Activated T-helper 1 cell treated with anti-CD3 and anti-CD28 coated beads, Interleukin-12 subunit alpha, Interleukin-12 subunit beta, Interleukin-2, Interleukin-4 antibody, amounts not matched to agents 30 ng/mL and 10 ng/mL and 1 ng/mL, durations not matched to agents 14 hours and 24 hours and 36 hours (primary cell): ENCODE measurements around the gene FFAR3. TPM values are rescaled to one million over a fixed set of nuclear protein-coding genes. Genes with fewer than 3 reads are reported as not detected.

ENCODE experiments used
- DNase-seq: peaks from one replicate; pipeline ENCODE4 v3.0.0; 2021; ENCODE audit warnings: low spot score
- H3K27ac Mint-ChIP-seq: one replicate; pipeline ENCODE4 v1.8.0; 2021; ENCODE audit warnings: mild to moderate bottlenecking, mixed read lengths
- H3K27me3 Mint-ChIP-seq: one replicate; pipeline ENCODE4 v1.8.0; 2022; ENCODE audit warnings: mild to moderate bottlenecking, moderate library complexity, mixed read lengths; ENCODE audit not compliant: insufficient read depth
- H3K36me3 Mint-ChIP-seq: one replicate; pipeline ENCODE4 v1.8.0; 2021; ENCODE audit warnings: low read depth, mixed read lengths
- H3K4me1 Mint-ChIP-seq: one replicate; pipeline ENCODE4 v1.8.0; 2021; ENCODE audit warnings: low read depth, mixed read lengths
- H3K4me3 Mint-ChIP-seq: one replicate; pipeline ENCODE4 v1.8.0; 2021; ENCODE audit warnings: mild to moderate bottlenecking, moderate library complexity, mixed read lengths
- H3K9me3 Mint-ChIP-seq: one replicate; pipeline ENCODE4 v1.8.0; 2021; ENCODE audit warnings: mixed read lengths
- intact Hi-C: fragments of 100-400 bp; cut with micrococcal nuclease; formaldehyde crosslinking; loops from one replicate; pipeline ENCODE4 v1.15.1; 2024
- total RNA-seq: library from RNA; stranded (reverse); gene quantifications from 2 replicates; pipeline ENCODE4 v1.2.3, GENCODE V29; 2022

Gene FFAR3
- total RNA-seq, 1 donor from 2014 or later, result 0.36 TPM

DNA sequence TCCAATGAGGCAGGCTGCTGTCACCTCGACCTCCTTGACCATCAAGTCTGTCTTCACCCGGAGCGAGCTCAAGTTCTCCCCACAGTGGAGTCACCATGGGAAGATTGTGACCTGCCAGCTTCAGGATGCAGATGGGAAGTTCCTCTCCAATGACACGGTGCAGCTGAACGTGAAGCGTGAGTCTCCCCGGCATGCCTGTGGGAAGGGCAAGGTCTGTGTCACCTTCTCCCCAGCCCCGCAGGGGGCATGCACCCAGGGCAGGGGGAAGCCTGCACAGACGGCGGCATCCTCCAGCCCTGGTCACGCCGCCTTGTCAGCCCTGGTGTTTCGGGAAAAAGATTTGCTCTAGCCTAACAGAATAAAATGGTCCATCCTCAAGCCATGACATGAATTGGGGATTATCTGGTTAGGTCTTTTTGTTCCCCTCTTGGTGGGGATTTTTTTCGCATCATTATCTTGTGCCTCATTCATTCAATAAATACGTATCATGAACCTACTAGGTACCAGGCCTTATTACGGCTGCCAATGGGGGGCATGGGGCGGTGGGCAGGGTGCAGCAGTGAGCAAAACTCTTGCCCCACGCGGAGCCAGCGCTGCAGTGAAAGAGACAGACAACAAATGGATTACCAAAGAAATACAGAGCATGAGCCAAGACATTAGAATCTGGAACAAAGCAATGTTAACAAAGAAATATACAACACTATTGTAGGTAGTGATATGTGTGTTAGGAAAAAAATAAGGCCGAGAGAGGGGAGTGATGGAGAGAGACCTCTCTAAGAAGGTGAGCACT, 21.9 kb upstream of the FFAR3 start:
- Mint-ChIP-seq H3K4me1 (peaks cover 30% of the 10 kb centered on the region), H3K9me3 (no peaks in the 10 kb centered on the region), H3K27ac (no peak overlapping the region), H3K36me3 (no peaks in the 10 kb centered on the region), H3K27me3 (no peaks in the 10 kb centered on the region), H3K4me3 (no peak overlapping the region)
- no peak for DNase-seq
- intact Hi-C loops, result no loop called here

DNA sequence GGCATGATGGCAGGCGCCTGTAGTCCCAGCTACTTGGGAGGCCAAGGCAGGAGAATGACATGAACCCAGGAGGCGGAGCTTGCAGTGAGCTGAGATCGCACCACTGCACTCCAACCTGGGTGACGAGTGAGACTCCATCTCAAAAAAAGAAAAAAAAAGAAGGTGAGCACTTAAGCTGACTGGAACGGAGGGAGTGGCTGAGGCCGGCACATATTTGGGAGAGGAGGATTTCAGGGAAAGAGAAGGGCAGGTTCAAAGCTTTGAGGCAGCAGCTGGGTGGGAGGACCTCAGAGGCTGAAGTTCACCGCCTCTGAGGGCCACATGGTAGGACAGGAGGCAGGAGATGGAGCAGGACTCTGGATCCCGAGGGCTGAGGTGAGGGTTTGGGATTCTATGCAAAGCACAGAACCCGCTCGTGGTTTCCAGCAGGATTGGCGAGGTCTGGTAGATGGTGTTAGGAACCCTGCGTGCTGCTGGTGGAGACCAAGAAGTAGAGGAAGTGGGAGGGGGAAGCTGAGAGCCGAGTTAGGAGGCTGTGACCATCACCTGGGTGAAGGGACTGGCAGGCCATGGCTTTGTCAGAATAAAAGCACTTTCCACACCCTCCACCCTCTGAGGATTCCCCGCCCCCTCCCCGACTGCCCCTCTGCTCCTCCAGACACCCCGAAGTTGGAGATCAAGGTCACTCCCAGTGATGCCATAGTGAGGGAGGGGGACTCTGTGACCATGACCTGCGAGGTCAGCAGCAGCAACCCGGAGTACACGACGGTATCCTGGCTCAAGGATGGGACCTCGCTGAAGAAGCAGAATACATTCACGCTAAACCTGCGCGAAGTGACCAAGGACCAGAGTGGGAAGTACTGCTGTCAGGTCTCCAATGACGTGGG, 20.9 kb upstream of the FFAR3 start:
- H3K27me3 Mint-ChIP-seq, result peaks cover 4% of the 10 kb centered on the region
- no peak overlapping the region for H3K27ac Mint-ChIP-seq
- no peaks in the 10 kb centered on the region for H3K9me3 Mint-ChIP-seq
- H3K4me1 Mint-ChIP-seq, result peaks cover 30% of the 10 kb centered on the region
- no peak for DNase-seq
- intact Hi-C loops, result no loop called here
- H3K36me3 Mint-ChIP-seq, result no peaks in the 10 kb centered on the region
- H3K4me3 Mint-ChIP-seq, result no peak overlapping the region

GRCh38 chr19:35337984-35338296, 20.3 kb upstream of the FFAR3 start:
- intact Hi-C loops, result no loop called here
- peaks cover 24% of the 10 kb centered on the region for H3K4me1 Mint-ChIP-seq

DNA sequence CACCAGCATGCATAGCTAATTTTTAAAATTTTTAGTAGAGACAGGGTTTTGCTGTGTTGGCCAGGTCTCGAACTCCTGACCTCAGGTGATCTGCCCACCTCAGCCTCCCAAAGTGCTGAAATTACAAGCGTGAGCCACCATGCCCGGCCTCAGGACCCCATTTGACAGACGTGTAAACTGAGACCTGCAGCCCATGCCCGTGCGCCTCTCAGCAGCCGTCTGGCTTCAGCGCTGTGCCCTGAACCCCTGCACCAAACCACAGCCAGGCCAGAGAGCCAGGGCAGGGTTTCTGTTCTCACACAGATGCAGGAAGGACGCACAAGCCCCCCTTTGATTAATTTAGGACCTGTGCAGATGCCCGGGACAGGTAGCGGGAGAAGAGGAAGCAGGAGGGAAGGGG, 17.8 kb upstream of the FFAR3 start:
- no peak overlapping the region for H3K27ac Mint-ChIP-seq
- H3K27me3 Mint-ChIP-seq, result peaks cover 6% of the 10 kb centered on the region
- intact Hi-C loops, result no loop called here
- H3K4me1 Mint-ChIP-seq, result peaks cover under 1% of the 10 kb centered on the region
- H3K9me3 Mint-ChIP-seq, result no peaks in the 10 kb centered on the region
- no peak overlapping the region for H3K4me3 Mint-ChIP-seq
- DNase-seq, result no peak
- H3K36me3 Mint-ChIP-seq, result no peaks in the 10 kb centered on the region

More at GRCh38 chr19:35337984-35338296, 20.3 kb upstream of the FFAR3 start:
- Mint-ChIP-seq H3K9me3 (no peaks in the 10 kb centered on the region), H3K27me3 (peaks cover 6% of the 10 kb centered on the region), H3K4me3 (no peak overlapping the region), H3K27ac (no peak overlapping the region), H3K36me3 (no peaks in the 10 kb centered on the region)
- no peak for DNase-seq

- intact Hi-C loops, result no loop called here
- DNase-seq, result no peak
- Mint-ChIP-seq H3K27ac (no peak overlapping the region), H3K9me3 (no peaks in the 10 kb centered on the region), H3K4me1 (peaks cover 6% of the 10 kb centered on the region), H3K4me3 (no peak overlapping the region), H3K36me3 (no peaks in the 10 kb centered on the region), H3K27me3 (peaks cover 6% of the 10 kb centered on the region)
These were observed 17.3 kb upstream of the FFAR3 start for GRCh38 chr19:35341006-35341405.

DNA sequence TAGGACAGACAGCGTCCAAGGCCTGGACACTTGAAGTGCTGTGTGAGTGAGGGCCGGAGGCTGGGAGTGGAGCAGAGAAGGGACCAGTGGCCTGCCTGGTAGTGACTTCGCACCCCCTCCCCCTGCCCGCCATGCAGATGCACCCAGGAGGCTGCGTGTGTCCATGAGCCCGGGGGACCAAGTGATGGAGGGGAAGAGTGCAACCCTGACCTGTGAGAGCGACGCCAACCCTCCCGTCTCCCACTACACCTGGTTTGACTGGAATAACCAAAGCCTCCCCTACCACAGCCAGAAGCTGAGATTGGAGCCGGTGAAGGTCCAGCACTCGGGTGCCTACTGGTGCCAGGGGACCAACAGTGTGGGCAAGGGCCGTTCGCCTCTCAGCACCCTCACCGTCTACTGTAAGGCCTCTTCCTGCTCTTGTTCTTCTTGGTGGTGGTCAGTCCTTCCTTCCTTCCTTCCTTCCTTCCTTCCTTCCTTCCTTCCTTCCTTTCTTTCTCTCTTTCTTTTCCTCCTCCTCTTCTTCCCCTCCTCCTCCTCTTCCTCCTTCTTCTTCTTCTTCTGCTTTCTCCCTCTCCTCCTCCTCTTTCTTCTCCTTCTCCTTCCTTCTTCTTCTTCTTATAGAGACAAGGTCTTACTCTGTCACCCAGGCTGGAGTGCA, 16.6 kb upstream of the FFAR3 start:
- no peaks in the 10 kb centered on the region for H3K9me3 Mint-ChIP-seq
- intact Hi-C loops, result no loop called here
- peaks cover 6% of the 10 kb centered on the region for H3K27me3 Mint-ChIP-seq
- H3K36me3 Mint-ChIP-seq, result no peaks in the 10 kb centered on the region
- H3K27ac Mint-ChIP-seq, result no peak overlapping the region
- DNase-seq, result no peak
- H3K4me3 Mint-ChIP-seq, result no peak overlapping the region
- peaks cover 13% of the 10 kb centered on the region for H3K4me1 Mint-ChIP-seq

- Mint-ChIP-seq H3K27me3 (peaks cover 6% of the 10 kb centered on the region), H3K27ac (peak overlapping the region; percentile 27), H3K36me3 (no peaks in the 10 kb centered on the region), H3K9me3 (no peaks in the 10 kb centered on the region), H3K4me1 (peaks cover 20% of the 10 kb centered on the region), H3K4me3 (no peak overlapping the region)
- DNase-seq, result no peak
- intact Hi-C loops, result no loop called here
These were observed 15.8 kb upstream of the FFAR3 start for GRCh38 chr19:35342430-35342829.

- intact Hi-C loops, result loop anchor here (5.0 kb wide), 2 partner anchors 137 to 202 kb away; partner anchors contain the start of gene FXYD7
- H3K9me3 Mint-ChIP-seq, result no peaks in the 10 kb centered on the region
- H3K27ac Mint-ChIP-seq, result no peak overlapping the region
- H3K4me1 Mint-ChIP-seq, result peaks cover 37% of the 10 kb centered on the region
- no peak overlapping the region for H3K4me3 Mint-ChIP-seq
- DNase-seq, result no peak
- peaks cover 6% of the 10 kb centered on the region for H3K27me3 Mint-ChIP-seq
- H3K36me3 Mint-ChIP-seq, result no peaks in the 10 kb centered on the region
These were observed 13.7 kb upstream of the FFAR3 start for GRCh38 chr19:35344511-35345031.

- Mint-ChIP-seq H3K36me3 (no peaks in the 10 kb centered on the region), H3K9me3 (no peaks in the 10 kb centered on the region), H3K27ac (peak overlapping the region; percentile 99), H3K4me1 (peaks cover 37% of the 10 kb centered on the region), H3K27me3 (peaks cover 6% of the 10 kb centered on the region), H3K4me3 (peak overlapping the region; percentile 9)
- DNase-seq, result no peak
- intact Hi-C loops, result loop anchor here (2.0 to 5.0 kb wide), 4 partner anchors 39 to 203 kb away; partner anchors contain the start of gene FXYD7
These were observed 12.6 kb upstream of the FFAR3 start for GRCh38 chr19:35345671-35346111.

DNA sequence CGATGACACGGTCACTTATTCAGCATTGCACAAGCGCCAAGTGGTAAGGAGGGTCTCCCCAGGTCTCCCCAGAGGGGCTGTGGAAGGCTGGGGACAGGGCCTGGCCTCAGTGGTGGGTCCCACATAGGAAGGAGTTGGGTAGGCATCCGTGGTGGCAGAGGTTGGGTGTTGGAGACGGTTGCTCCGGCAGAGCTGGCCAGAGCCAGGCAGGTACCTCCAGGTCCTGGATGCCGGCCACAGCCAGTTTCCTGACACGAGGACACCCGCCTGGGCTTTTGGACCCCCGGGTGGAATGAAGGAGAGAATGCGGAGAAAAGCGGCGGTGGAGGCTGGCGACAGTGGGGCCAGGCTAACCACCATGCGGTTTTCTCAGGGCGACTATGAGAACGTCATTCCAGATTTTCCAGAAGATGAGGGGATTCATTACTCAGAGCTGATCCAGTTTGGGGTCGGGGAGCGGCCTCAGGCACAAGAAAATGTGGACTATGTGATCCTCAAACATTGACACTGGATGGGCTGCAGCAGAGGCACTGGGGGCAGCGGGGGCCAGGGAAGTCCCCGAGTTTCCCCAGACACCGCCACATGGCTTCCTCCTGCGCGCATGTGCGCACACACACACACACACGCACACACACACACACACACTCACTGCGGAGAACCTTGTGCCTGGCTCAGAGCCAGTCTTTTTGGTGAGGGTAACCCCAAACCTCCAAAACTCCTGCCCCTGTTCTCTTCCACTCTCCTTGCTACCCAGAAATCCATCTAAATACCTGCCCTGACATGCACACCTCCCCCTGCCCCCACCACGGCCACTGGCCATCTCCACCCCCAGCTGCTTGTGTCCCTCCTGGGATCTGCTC, 11.8 kb upstream of the FFAR3 start:
- intact Hi-C loops, result loop anchor here (1.0 to 5.0 kb wide), 6 partner anchors 40 to 204 kb away; partner anchors contain the start of gene FXYD7
- Mint-ChIP-seq H3K4me1 (peaks cover 37% of the 10 kb centered on the region), H3K27me3 (peaks cover 8% of the 10 kb centered on the region), H3K27ac (peak overlapping the region; percentile 99), H3K4me3 (peak overlapping the region; percentile 74), H3K36me3 (no peaks in the 10 kb centered on the region), H3K9me3 (no peaks in the 10 kb centered on the region)
- DNase-seq, result peak; percentile 52

- H3K4me1 Mint-ChIP-seq, result peaks cover 37% of the 10 kb centered on the region
- peaks cover 4% of the 10 kb centered on the region for H3K27me3 Mint-ChIP-seq
- peak; percentile 42 for DNase-seq
- H3K4me3 Mint-ChIP-seq, result peak within 1 kb of the TSS; percentile 74
- H3K36me3 Mint-ChIP-seq, result no peaks in the 10 kb centered on the region
- peak within 1 kb of the TSS; percentile 99 for H3K27ac Mint-ChIP-seq
- intact Hi-C loops, result loop anchor here (1.0 to 5.0 kb wide), 6 partner anchors 41 to 205 kb away; partner anchors contain the start of gene FXYD7
- no peaks in the 10 kb centered on the region for H3K9me3 Mint-ChIP-seq
These were observed 10.9 kb upstream of the FFAR3 start, which contains the start of gene FFAR1 for GRCh38 chr19:35347171-35347929. Gene FFAR1, plus strand, starts transcription at chr19:35347902. Its CDS starts 3,650 bp downstream, at chr19:35351552.
